Breast epithelium (tissue), 3 donors: ENCODE measurements around the gene ENOX1.

Experiments used
- CTCF ChIP-seq, 3 donors: fragments of 450-650 bp; IDR thresholded peaks; one replicate each; pipeline ENCODE4 v1.5.1; 2016 to 2017; ENCODE audit warnings: antibody characterized with exemption in 3 of 3, mild to moderate bottlenecking in 3 of 3, moderate library complexity in 3 of 3
- POLR2A ChIP-seq: fragments of 450-650 bp; IDR thresholded peaks from one replicate; pipeline ENCODE4 v1.6.1; 2016; ENCODE audit warnings: antibody characterized with exemption, mild to moderate bottlenecking, moderate library complexity

- TF ChIP-seq CTCF (IDR thresholded peaks at IDR 0.05) (no peak), POLR2A (no peak)
Measured at GRCh38 chr13:43307221-43307920, 479.4 kb downstream of the ENOX1 start.
